Measurements from ENCODE around the gene TSPAN9. TPM values are rescaled to one million over a fixed set of nuclear protein-coding genes. Genes with fewer than 3 reads are reported as not detected.

Gene TSPAN9
- total RNA-seq, 1 donor: 8.1 TPM

DNA sequence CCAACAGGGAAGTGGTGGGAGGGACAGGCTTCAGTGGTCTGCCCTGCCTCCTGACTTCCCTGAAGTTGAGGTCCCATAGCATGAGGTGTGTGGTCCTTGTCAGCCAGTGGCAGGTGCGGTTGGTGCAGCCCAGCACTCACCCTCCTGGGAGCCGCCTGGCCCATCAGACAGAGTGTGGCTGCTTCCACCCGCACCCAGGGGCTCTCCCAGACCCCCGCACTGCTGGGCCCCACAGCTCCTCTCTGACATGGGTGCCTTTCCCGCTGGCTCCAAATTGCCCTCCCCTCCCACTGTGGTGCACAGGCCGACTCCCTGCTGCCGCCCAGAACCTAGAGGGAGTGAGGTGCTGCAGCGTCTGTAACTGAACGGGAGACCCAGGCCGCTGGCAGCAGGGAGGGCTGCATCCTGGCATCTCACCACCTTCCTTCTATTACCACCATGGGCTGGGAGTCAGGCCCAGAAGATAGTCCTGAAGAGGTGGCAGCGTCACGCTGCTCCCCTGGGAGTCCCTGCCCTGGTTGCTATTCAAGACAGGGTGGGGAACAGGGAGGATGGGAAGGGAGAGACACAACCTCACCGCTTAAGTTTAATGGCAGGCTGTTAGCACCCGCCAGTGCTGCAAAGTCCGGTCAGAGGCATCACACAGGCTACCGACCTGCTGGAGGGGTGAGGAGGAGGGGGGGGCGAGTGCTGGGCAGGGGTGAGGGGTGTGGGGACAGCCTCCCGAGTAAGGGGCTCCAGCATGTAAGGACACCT is 233.3 kb downstream of the TSPAN9 start:
- no peak for DNase-seq (ENCODE audit: low read depth)
- TF ChIP-seq, protein P1, sequence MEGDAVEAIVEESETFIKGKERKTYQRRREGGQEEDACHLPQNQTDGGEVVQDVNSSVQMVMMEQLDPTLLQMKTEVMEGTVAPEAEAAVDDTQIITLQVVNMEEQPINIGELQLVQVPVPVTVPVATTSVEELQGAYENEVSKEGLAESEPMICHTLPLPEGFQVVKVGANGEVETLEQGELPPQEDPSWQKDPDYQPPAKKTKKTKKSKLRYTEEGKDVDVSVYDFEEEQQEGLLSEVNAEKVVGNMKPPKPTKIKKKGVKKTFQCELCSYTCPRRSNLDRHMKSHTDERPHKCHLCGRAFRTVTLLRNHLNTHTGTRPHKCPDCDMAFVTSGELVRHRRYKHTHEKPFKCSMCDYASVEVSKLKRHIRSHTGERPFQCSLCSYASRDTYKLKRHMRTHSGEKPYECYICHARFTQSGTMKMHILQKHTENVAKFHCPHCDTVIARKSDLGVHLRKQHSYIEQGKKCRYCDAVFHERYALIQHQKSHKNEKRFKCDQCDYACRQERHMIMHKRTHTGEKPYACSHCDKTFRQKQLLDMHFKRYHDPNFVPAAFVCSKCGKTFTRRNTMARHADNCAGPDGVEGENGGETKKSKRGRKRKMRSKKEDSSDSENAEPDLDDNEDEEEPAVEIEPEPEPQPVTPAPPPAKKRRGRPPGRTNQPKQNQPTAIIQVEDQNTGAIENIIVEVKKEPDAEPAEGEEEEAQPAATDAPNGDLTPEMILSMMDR (IDR thresholded peaks at IDR 0.05; ENCODE audit: insufficient read depth, low read length): no peak
- H3K4me3 ChIP-seq (ENCODE audit: low read depth, low read length): no peak overlapping the region

DNA sequence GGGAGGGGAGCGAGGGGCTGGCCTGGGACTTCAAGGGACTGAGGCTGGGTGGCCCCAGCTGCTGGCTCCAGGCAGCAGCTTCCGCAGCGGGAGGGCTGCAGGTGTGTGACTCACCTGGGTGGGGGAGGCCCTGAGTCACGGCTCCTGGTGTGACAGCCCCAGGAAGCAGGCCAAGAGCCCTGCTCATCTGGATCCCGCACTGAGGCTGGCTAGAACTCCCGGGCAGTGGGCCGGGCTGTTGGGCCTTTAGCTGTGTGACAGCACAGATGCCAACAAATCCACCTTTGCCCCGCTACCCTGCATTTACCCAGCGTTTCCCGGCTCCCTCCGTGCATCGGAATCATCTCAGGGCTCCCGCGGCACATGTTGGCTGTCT is 233.8 kb downstream of the TSPAN9 start:
- H3K4me3 ChIP-seq (ENCODE audit: low read depth, low read length): no peak overlapping the region
- TF ChIP-seq, protein P1 (IDR thresholded peaks at IDR 0.05; ENCODE audit: insufficient read depth, low read length): no peak
- DNase-seq (ENCODE audit: low read depth): no peak

DNA sequence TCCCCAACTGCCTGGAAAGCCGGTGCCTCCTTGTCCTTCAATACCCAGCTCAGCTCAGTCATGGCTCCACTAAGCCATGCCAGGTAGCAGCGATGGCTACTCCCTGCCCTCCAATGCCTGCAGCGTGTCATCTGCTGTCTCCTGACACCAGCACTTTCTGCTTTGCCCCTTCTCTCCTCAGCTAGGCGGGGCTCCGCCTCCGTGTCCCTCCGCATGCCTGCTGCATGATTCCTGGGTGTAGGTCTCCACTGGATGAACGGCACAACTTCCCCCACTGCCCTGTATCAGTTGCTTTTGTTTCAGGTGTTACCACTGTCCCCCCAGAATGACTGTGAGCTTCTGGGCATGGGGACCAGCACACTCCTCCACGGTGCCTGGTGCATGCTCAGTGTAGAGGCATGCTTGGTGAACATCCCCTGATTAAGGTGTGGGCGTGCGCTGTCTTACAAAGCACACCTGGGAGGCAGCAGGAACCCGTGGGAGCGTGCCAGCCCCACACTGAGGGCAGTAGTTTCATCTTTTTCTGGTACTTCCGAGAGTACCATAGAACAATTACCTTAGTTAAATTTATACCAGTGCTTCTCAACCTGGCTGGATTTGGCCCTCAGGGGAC is 234.4 kb downstream of the TSPAN9 start:
- no peak overlapping the region for H3K4me3 ChIP-seq (ENCODE audit: low read depth, low read length)
- TF ChIP-seq, protein P1 (IDR thresholded peaks at IDR 0.05; ENCODE audit: insufficient read depth, low read length): no peak
- no peak for DNase-seq (ENCODE audit: low read depth)

DNA sequence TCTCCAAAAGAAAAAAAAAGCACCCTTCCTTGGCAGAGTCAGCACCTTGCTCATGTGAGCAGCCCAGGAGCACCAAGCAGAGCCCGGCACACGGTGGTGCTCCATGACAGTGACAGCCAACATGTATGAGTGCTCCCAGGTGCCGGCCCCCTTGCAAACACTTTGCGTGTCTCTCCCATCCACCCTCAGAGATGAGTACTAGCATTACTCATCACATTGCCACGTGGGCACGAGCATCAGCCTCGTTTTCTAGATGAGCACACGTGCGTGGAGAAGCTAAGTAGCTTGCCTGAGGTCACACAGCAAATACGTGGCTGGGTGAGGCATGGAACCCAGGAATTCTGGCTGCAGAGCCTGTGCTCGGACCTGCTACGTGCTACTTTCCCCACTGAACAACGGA is 235.9 kb downstream of the TSPAN9 start:
- peak; percentile 58 for DNase-seq (ENCODE audit: low read depth)
- no peak overlapping the region for H3K4me3 ChIP-seq (ENCODE audit: low read depth, low read length)
- TF ChIP-seq, protein P1 (IDR thresholded peaks at IDR 0.05; ENCODE audit: insufficient read depth, low read length): no peak

DNA sequence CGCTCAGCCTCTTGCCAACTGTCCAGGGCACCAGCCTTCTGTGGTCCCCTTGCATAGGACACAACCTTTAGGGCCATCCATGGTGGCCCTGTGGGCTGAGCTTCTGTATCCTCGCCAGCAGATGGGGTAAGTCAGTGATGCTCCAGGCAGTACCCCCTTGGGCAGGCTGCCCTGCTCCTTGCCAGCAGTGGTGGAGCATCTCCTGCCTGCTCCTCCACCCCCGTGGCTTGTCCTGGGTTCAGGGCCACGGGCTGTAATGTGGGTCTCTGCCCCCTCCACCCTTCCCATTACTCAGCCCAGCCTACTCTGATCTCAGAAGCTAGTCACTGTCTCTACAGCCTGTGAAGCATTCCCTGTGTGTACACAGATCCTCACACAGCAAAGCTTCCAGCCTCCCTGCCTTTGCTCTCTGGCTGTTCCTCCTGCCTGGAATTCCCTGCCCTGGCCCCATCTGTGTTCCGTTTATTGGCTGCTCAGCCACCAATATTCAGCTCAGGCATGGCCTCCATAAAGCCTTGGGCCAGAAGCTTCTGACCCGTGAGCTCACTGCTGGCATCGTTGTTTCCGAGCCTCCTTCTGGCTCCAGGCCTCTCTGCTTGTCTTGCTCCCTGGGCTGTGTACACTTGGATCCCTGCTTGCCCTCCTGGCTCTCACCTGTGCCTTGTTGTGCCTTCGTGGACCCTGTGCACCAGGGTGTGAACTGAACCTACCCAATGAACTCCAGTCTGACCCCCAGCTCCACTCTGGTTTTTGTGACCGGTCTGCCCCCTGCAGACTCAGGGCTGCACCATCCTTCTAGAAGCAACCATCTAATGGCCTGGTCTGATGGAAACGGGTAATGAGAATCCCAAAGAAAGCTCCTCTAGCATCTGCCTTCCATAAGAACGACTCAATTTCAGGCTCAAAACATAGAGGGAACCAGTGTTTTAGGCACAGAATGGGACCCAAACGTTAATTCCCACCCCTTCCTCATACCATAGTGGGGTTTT is 236.8 kb downstream of the TSPAN9 start:
- no peak for DNase-seq (ENCODE audit: low read depth)
- no peak overlapping the region for H3K4me3 ChIP-seq (ENCODE audit: low read depth, low read length)
- TF ChIP-seq, protein P1 (IDR thresholded peaks at IDR 0.05; ENCODE audit: insufficient read depth, low read length): peak; percentile 20

DNA sequence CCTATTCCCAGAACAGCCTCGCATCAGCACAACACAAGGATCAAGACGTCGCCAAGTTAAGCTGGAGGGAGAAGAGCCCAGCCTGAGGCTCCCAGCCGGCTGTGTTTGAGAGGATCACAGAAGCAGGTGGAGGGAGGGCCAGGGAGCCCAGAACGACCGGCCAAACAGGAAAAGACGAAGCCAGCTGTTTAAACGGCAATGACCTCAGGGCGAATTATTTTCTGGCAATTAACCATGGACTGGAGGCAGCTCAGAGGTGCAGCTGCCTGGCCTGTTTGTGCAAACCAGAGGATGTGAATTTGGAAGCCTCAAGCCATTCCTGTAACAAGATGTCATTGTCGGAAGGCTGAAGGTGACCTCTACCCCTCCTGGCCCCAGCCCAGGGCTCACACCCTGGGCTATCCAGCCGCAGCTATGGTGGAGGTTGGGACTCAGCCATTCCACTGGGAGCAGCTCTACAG is 238.1 kb downstream of the TSPAN9 start:
- H3K4me3 ChIP-seq (ENCODE audit: low read depth, low read length): no peak overlapping the region
- DNase-seq (ENCODE audit: low read depth): peak; percentile 80
- TF ChIP-seq, protein P1 (IDR thresholded peaks at IDR 0.05; ENCODE audit: insufficient read depth, low read length): no peak

Data from fibroblast of the aortic adventitia (primary cell).